ENCODE results near the gene TMEM170A.

- TF ChIP-seq, protein P1, sequence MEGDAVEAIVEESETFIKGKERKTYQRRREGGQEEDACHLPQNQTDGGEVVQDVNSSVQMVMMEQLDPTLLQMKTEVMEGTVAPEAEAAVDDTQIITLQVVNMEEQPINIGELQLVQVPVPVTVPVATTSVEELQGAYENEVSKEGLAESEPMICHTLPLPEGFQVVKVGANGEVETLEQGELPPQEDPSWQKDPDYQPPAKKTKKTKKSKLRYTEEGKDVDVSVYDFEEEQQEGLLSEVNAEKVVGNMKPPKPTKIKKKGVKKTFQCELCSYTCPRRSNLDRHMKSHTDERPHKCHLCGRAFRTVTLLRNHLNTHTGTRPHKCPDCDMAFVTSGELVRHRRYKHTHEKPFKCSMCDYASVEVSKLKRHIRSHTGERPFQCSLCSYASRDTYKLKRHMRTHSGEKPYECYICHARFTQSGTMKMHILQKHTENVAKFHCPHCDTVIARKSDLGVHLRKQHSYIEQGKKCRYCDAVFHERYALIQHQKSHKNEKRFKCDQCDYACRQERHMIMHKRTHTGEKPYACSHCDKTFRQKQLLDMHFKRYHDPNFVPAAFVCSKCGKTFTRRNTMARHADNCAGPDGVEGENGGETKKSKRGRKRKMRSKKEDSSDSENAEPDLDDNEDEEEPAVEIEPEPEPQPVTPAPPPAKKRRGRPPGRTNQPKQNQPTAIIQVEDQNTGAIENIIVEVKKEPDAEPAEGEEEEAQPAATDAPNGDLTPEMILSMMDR (IDR thresholded peaks at IDR 0.05; ENCODE audit: low read length): no peak
- TF ChIP-seq EZH2 (IDR thresholded peaks at IDR 0.05; ENCODE audit: borderline replicate concordance, low read length): no peak
Observed at GRCh38 chr16:75401691-75402090, 62.8 kb downstream of the TMEM170A start.

Data from OCI-LY1 (cell line).